ENCODE results near the gene SH3GL3. TPM values are rescaled to one million over a fixed set of nuclear protein-coding genes. Genes with fewer than 3 reads are reported as not detected.

SH3GL3 gene, protein sequence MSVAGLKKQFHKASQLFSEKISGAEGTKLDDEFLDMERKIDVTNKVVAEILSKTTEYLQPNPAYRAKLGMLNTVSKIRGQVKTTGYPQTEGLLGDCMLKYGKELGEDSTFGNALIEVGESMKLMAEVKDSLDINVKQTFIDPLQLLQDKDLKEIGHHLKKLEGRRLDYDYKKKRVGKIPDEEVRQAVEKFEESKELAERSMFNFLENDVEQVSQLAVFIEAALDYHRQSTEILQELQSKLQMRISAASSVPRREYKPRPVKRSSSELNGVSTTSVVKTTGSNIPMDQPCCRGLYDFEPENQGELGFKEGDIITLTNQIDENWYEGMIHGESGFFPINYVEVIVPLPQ
- total RNA-seq (not detected), polyA plus RNA-seq (under 1 TPM in 1 of 3 donors, not detected in 2; 0.06 TPM)
- long read RNA-seq, donor 1, result 0 reads
- long read RNA-seq, donor 2, result 0 reads

DNA sequence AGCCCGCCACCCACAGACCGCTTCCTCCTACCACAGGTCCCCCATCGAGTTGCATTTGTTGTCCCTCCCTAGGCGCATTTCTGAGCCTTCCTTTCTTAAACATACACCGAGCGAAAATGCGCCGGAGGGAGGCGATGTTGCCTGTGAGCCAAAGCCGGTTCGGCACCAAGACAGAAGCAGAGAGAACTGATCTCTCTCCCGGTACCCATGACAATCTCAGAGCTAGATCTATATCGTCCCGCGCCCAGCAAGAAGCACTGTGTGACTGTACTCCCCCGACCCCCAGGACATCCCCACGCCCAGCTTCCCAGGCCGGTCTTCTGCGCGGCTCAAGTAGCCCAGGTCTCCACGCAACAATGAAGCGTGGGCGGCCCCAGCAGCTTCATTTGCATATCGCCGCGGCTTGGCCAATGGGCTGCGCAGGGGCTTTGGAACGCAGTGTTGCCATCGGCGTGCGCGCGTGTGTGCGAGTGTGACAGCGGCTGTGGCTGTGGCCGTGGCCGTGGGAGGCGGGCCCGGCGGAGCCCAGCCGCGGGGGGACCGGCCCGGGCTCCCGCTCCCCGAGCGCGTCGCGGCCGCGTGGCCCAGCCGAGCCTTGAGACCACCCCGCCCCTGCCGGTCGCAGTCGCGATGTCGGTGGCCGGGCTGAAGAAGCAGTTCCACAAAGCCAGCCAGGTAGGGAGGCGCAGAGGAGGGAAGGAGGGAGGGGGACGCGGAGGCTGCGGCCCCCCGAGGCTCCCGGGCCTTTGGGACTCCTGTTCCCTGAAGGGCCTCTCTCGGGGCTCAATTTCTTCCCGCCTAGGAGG lies at the start of gene SH3GL3:
TSS of gene SH3GL3 (plus strand) at position 438 of the 806 bp plus-strand sequence. CDS start at position 631, 193 bp downstream.
- no peak within 1 kb of the TSS for H3K27ac ChIP-seq
- peak within 1 kb of the TSS; percentile 9 to 64 (median 28) for H3K4me3 ChIP-seq
- peaks cover 0 to 67% (median 16%) of the 10 kb centered on the region in 7 donors for H3K27me3 ChIP-seq (replicated peaks in 1 of 7)
- TF ChIP-seq POLR2AphosphoS5 (IDR thresholded peaks at IDR 0.05) (peak in 1 of 3 donors; percentile 24), POLR2A (IDR thresholded peaks at IDR 0.05) (no peak)
- H3K9me3 ChIP-seq, result no peaks in the 10 kb centered on the region
- no peaks in the 10 kb centered on the region for H3K36me3 ChIP-seq
- peak; percentile 81 for DNase-seq
- peaks cover 3 to 17% (median 13%) of the 10 kb centered on the region in 6 donors for H3K4me1 ChIP-seq
- WGBS, 5 donors, result 1 to 2% (median 1%) methylated on average over 38 to 68 of the region's 68 CpGs
- intact Hi-C loops (cut with DNase I; ENCODE audit: low total_unique reads), result no loop called here

DNA sequence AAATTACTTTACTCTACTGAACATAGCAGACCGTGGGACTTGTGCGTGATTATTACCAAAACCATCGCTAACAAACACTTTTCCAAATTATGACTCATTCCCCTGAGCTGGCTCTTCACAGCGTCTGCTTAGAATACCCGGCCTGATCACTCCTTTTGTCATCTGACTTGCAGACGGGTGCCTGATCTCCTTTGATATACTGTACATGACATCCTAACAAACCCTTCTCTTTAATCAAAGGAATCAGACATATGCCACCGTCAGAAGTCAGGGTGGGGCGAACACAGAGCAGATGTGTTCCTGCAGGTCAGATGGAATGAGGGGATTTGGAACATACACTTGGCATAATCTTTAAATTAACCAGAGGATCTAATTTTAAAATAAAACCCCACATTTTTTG lies 48.5 kb upstream of the SH3GL3 start:
- Histone ChIP-seq H3K27me3 (replicated peaks in 1 of 7) (peaks cover 0 to 43% (median 0%) of the 10 kb centered on the region in 7 donors), H3K4me1 (no peaks in the 10 kb centered on the region), H3K36me3 (no peaks in the 10 kb centered on the region), H3K27ac (no peak overlapping the region), H3K9me3 (no peaks in the 10 kb centered on the region), H3K4me3 (no peak overlapping the region)
- 81 to 88% (median 86%) methylated on average over 8 of the region's 8 CpGs for WGBS, 5 donors
- intact Hi-C loops (cut with DNase I; ENCODE audit: low total_unique reads), result no loop called here
- TF ChIP-seq POLR2AphosphoS5 (IDR thresholded peaks at IDR 0.05) (no peak), POLR2A (IDR thresholded peaks at IDR 0.05) (no peak)
- TF ChIP-seq, protein P1, sequence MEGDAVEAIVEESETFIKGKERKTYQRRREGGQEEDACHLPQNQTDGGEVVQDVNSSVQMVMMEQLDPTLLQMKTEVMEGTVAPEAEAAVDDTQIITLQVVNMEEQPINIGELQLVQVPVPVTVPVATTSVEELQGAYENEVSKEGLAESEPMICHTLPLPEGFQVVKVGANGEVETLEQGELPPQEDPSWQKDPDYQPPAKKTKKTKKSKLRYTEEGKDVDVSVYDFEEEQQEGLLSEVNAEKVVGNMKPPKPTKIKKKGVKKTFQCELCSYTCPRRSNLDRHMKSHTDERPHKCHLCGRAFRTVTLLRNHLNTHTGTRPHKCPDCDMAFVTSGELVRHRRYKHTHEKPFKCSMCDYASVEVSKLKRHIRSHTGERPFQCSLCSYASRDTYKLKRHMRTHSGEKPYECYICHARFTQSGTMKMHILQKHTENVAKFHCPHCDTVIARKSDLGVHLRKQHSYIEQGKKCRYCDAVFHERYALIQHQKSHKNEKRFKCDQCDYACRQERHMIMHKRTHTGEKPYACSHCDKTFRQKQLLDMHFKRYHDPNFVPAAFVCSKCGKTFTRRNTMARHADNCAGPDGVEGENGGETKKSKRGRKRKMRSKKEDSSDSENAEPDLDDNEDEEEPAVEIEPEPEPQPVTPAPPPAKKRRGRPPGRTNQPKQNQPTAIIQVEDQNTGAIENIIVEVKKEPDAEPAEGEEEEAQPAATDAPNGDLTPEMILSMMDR (IDR thresholded peaks at IDR 0.05 in 8 of 11, conservative IDR thresholded peaks at IDR 0.05 in 3 of 11), result no peak
- DNase-seq, result no peak

DNA sequence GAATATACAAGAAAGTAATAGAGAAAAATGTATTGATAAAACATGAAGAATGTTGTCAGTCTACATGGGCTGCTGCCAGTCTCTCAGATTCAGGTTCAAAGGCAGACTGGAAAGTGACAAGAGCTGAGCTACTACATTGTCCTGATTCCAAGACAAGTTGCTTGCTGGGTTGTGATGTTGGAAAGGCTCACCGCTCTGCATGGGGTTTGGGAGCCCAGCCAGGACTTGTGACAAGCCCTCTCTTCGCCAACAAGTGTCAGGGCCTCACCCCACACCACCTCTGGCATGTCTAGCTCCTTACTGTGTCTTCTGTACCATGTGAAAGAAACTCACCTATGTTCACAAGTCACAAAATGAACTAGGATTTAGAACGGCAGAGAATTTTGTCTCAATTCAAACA lies 43.0 kb upstream of the SH3GL3 start:
- Histone ChIP-seq H3K36me3 (no peaks in the 10 kb centered on the region), H3K4me3 (no peak overlapping the region), H3K4me1 (no peaks in the 10 kb centered on the region), H3K27ac (no peak overlapping the region), H3K27me3 (replicated peaks in 1 of 7) (peaks cover 0 to 12% (median 0%) of the 10 kb centered on the region in 7 donors), H3K9me3 (no peaks in the 10 kb centered on the region)
- DNase-seq, result no peak
- WGBS, 5 donors, result 58 to 86% (median 75%) methylated on average over 3 of the region's 3 CpGs
- no peak for TF ChIP-seq POLR2AphosphoS5 (IDR thresholded peaks at IDR 0.05)
- TF ChIP-seq POLR2A (IDR thresholded peaks at IDR 0.05), result no peak
- TF ChIP-seq, protein P1 (IDR thresholded peaks at IDR 0.05 in 8 of 11, conservative IDR thresholded peaks at IDR 0.05 in 3 of 11), result no peak
- intact Hi-C loops (cut with DNase I; ENCODE audit: low total_unique reads), result no loop called here

DNA sequence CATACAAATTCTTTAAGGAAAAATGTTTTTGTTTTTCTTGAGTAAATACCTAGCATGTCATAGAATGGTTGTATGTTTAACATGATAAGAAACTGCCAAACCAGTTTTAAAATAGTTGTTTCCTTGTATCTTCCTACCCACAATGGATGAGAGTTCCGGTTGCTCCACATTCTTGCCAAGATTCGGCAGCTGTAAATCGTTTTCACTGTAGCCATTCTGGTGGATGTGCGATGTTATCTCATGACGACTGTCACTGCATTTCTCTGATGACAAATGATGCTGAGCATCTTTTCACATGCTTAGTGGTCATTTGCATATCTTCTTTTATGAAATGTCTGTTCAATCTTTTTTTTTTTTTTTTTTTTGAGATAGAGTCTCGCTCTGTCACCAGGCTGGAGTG lies 36.6 kb upstream of the SH3GL3 start:
- no peak for DNase-seq
- Histone ChIP-seq H3K27me3 (replicated peaks in 1 of 7) (peaks cover 0 to 3% (median 0%) of the 10 kb centered on the region in 7 donors), H3K4me3 (no peak overlapping the region), H3K27ac (no peak overlapping the region), H3K36me3 (no peaks in the 10 kb centered on the region), H3K4me1 (no peaks in the 10 kb centered on the region), H3K9me3 (no peaks in the 10 kb centered on the region)
- TF ChIP-seq POLR2A (IDR thresholded peaks at IDR 0.05) (no peak), POLR2AphosphoS5 (IDR thresholded peaks at IDR 0.05) (no peak)
- TF ChIP-seq, protein P1 (IDR thresholded peaks at IDR 0.05 in 8 of 11, conservative IDR thresholded peaks at IDR 0.05 in 3 of 11), result no peak
- intact Hi-C loops (cut with DNase I; ENCODE audit: low total_unique reads), result no loop called here
- 83 to 92% (median 89%) methylated on average over 5 to 6 of the region's 6 CpGs for WGBS, 5 donors
